HepG2 (cell line): Measurements from ENCODE around the gene GOLGA7B. TPM values are rescaled to one million over a fixed set of nuclear protein-coding genes. Genes with fewer than 3 reads are reported as not detected.

Experiments used
- ATAC-seq: fragments of 200-7000 bp; cut with Tn5 transposase; 3 replicates; pipeline ENCODE4 v1.9.1; 2020; ENCODE audit warnings: mild to moderate bottlenecking, moderate library complexity
- BruUV-seq: library from RNA; stranded (reverse); fragments of 400-500 nt; replicated peaks from 2 replicates; lab custom pipeline; 2021; lab: Mats Ljungman, UMichigan
- CTCF ChIA-PET: fragments of 300-600 bp; formaldehyde crosslinking; extraction: SDS; loops from one replicate; lab custom pipeline; 2021; ENCODE audit warnings: low total read pairs, inconsistent platforms, low intra/inter-chr PET ratio; lab: Yijun Ruan, JAX
- POLR2A ChIA-PET: fragments of 350-600 bp; sonication (Branson Sonifier 250); formaldehyde crosslinking; loops from one replicate; lab custom pipeline; 2020; ENCODE audit warnings: antibody characterized with exemption, inconsistent platforms; lab: Yijun Ruan, JAX
- DNase-seq: peaks from one replicate; pipeline ENCODE4 v3.0.0-alpha.2; 2015; ENCODE audit warnings: low spot score
- FAIRE-seq: peaks from 3 replicates; lab custom pipeline; 2011; peaks lifted over from hg19 to GRCh38; lab: Jason Lieb, UNC
- H2AFZ ChIP-seq: one replicate; pipeline ENCODE4 v1.6.1; 2011; ENCODE audit warnings: low read length, inconsistent platforms
- H3K27ac ChIP-seq: fragments of 300-600 bp; 3 replicates; pipeline ENCODE4 v1.8.0; 2011; ENCODE audit warnings: mixed run types, mild to moderate bottlenecking, mixed read lengths, low read length, inconsistent platforms; ENCODE audit not compliant: insufficient read depth; ENCODE audit errors: extremely low read length
- H3K27me3 ChIP-seq, 2 experiments: fragments of 200-600 bp in 1 of 2; 2 replicates in 1 of 2; 3 replicates in 1 of 2; pipeline versions ENCODE4 v1.6.0 to v1.8.0; 2011; ENCODE audit warnings: low read length in 2 of 2, mild to moderate bottlenecking in 2 of 2, moderate library complexity in 2 of 2, inconsistent platforms in 1 of 2; ENCODE audit not compliant: insufficient read depth in 2 of 2, control insufficient read depth in 1 of 2
- H3K36me3 ChIP-seq, 2 experiments: fragments of 200-600 bp in 1 of 2; replicated peaks in 1 of 2; 2 replicates in 1 of 2; 3 replicates in 1 of 2; pipeline versions ENCODE4 v1.5.1 to v1.8.0; 2011; ENCODE audit warnings: low read length in 2 of 2, inconsistent platforms in 1 of 2; ENCODE audit not compliant: insufficient read depth in 2 of 2, control insufficient read depth in 1 of 2
- H3K4me1 ChIP-seq: 2 replicates; pipeline ENCODE4 v1.5.1; 2012; ENCODE audit warnings: low read length, inconsistent platforms; ENCODE audit not compliant: insufficient read depth
- H3K4me2 ChIP-seq: 2 replicates; pipeline ENCODE4 v1.6.0; 2011; ENCODE audit warnings: low read depth, low read length, inconsistent platforms
- H3K4me3 ChIP-seq, 3 experiments: fragments of 200-600 bp in 1 of 3; sonication (generic), shearing (Covaris generic) in 1 of 3; replicated peaks in 1 of 3; 2 replicates each; pipeline ENCODE4 v1.5.1; 2011 to 2016; ENCODE audit warnings: low read length in 3 of 3, inconsistent platforms in 2 of 3, low read depth in 2 of 3, mild to moderate bottlenecking in 2 of 3, control low read depth in 1 of 3, mixed read lengths in 1 of 3; ENCODE audit not compliant: insufficient read depth in 1 of 3
- H3K79me2 ChIP-seq: one replicate; pipeline ENCODE4 v1.6.1; 2011; ENCODE audit warnings: low read length, inconsistent platforms; ENCODE audit not compliant: insufficient read depth
- H3K9ac ChIP-seq: 2 replicates; pipeline ENCODE4 v1.6.0; 2011; ENCODE audit warnings: mild to moderate bottlenecking, low read depth, low read length, inconsistent platforms; ENCODE audit not compliant: insufficient read depth
- H3K9me3 ChIP-seq: 2 replicates; pipeline ENCODE4 v1.5.1; 2012; ENCODE audit warnings: mild to moderate bottlenecking, low read length
- H4K20me1 ChIP-seq: 2 replicates; pipeline ENCODE4 v1.6.0; 2011; ENCODE audit warnings: inconsistent platforms, mild to moderate bottlenecking, low read length, moderate library complexity; ENCODE audit not compliant: insufficient read depth
- DDIT3 ChIP-seq: sonication (generic); formaldehyde crosslinking; IDR thresholded peaks from 2 replicates; pipeline ENCODE4 v1.4.0; 2020; ENCODE audit warnings: mild to moderate bottlenecking, missing genetic modification reagents
- FOXC1 ChIP-seq: sonication (generic); formaldehyde crosslinking; IDR thresholded peaks from 2 replicates; pipeline ENCODE4 v1.8.0; 2022; ENCODE audit warnings: mild to moderate bottlenecking, missing genetic modification reagents, borderline replicate concordance
- KDM1A ChIP-seq: IDR thresholded peaks from 2 replicates; pipeline ENCODE4 v1.6.1; 2016; ENCODE audit warnings: missing compliant biosample characterization
- KLF15 ChIP-seq: sonication (generic); formaldehyde crosslinking; IDR thresholded peaks from 2 replicates; pipeline ENCODE4 v1.8.1; 2023; ENCODE audit warnings: borderline replicate concordance, mild to moderate bottlenecking, inconsistent platforms, missing genetic modification reagents, mixed read lengths
- LRRFIP1 ChIP-seq: sonication (generic); formaldehyde crosslinking; conservative IDR thresholded peaks from 2 replicates; pipeline ENCODE4 v1.4.0; 2020; ENCODE audit warnings: missing genetic modification reagents
- NFYB ChIP-seq: sonication (generic); formaldehyde crosslinking; IDR thresholded peaks from 2 replicates; pipeline ENCODE4 v1.4.0; 2020; ENCODE audit warnings: missing genetic modification reagents
- XBP1 ChIP-seq: sonication (generic); formaldehyde crosslinking; IDR thresholded peaks from 2 replicates; pipeline ENCODE4 v1.5.0; 2020; ENCODE audit warnings: missing genetic modification reagents
- ZBTB38 ChIP-seq: sonication (generic); formaldehyde crosslinking; IDR thresholded peaks from 2 replicates; pipeline ENCODE4 v1.5.1; 2020; ENCODE audit warnings: mild to moderate bottlenecking, missing genetic modification reagents
- ZBTB7A ChIP-seq: sonication (generic); formaldehyde crosslinking; IDR thresholded peaks from 2 replicates; pipeline ENCODE4 v1.8.0; 2022; ENCODE audit warnings: mild to moderate bottlenecking, missing genetic modification reagents
- ZFP82 ChIP-seq: sonication (generic); formaldehyde crosslinking; IDR thresholded peaks from 2 replicates; pipeline ENCODE4 v1.5.1; 2020; ENCODE audit warnings: mild to moderate bottlenecking, missing genetic modification reagents, borderline replicate concordance
- ZNF883 ChIP-seq: sonication (generic); formaldehyde crosslinking; IDR thresholded peaks from 2 replicates; pipeline ENCODE4 v1.5.1; 2020; ENCODE audit warnings: mild to moderate bottlenecking, missing genetic modification reagents; ENCODE audit errors: not compliant biosample characterization
- WGBS: methylation state at CpG from one replicate; pipeline ENCODE4 v1.1.6; 2017; ENCODE audit warnings: low lambda C conversion rate; 5-methylcytosine and 5-hydroxymethylcytosine counted together
- in situ Hi-C: cut with HindIII; loops from 2 replicates; pipeline ENCODE4 v1.10.0; 2017; ENCODE audit warnings: low pct_unique_long_range_greater_than_20kb; ENCODE audit not compliant: extremely low pct_ligation_motif_present
- intact Hi-C: fragments of 100-400 bp; cut with micrococcal nuclease; formaldehyde crosslinking; loops from one replicate; pipeline ENCODE4 v1.10.0; 2022; ENCODE audit not compliant: unreplicated experiment
- polyA plus RNA-seq, 8 experiments: library from polyadenylated mRNA; depleted of rRNA in 3 of 8; stranded (reverse) in 7 of 8; unstranded in 1 of 8; fragments of >200 nt; fragmentation: Illumina TruSeq in 4 of 8; extraction: Trizol in 4 of 8; gene quantifications; 2 replicates each; pipeline versions ENCODE4 v1.2.1 to v1.2.3, GENCODE V29; 2011 to 2016; ENCODE audit warnings: low read depth in 4 of 8, missing spikeins in 1 of 8, mixed read lengths in 1 of 8; ENCODE audit not compliant: insufficient read depth in 1 of 8
- total RNA-seq, 5 experiments: library from RNA; depleted of rRNA; stranded (reverse); fragments of >200 nt; fragmentation: Illumina TruSeq; extraction: Trizol; gene quantifications; 2 replicates each; pipeline ENCODE4 v1.2.3, GENCODE V29; 2016; ENCODE audit warnings: low read depth in 1 of 5

Gene GOLGA7B
- total and polyA plus RNA-seq, 2 of the 13 experiments (the other 11 are each of a cell fraction or from before 2014, with no cell fraction given) = not detected

GRCh38 chr10:97901381-97901780 is 51.7 kb downstream of the GOLGA7B start:
- Histone ChIP-seq H3K36me3 (no peaks in the 10 kb centered on the region), H3K4me1 (no peaks in the 10 kb centered on the region), H3K27me3 (peaks cover 23 to 70% of the 10 kb centered on the region in 2 experiments; a peak in 4 of 5 replicates), H3K4me2 (no peak overlapping the region), H3K27ac (no peak overlapping the region), H3K9me3 (no peaks in the 10 kb centered on the region), H3K4me3 (no peak overlapping the region), H2AFZ (no peak overlapping the region), H4K20me1 (no peaks in the 10 kb centered on the region), H3K79me2 (no peaks in the 10 kb centered on the region), H3K9ac (no peak overlapping the region)
- DNase-seq (no peak), FAIRE-seq (no peak), ATAC-seq (no peak)
- WGBS = 39% methylated on average over 12 of the region's 12 CpGs
- in situ Hi-C loops = loop anchor here (25.0 kb wide), 1 partner anchor 411 kb away; no protein-coding TSS in a partner anchor
- BruUV-seq = no TSS peak
- intact Hi-C loops = no loop called here
- ChIA-PET POLR2A (no interaction called here), CTCF (no interaction called here)
- TF ChIP-seq FOXC1 (CRISPR knock-in tag) (no peak), KDM1A (CRISPR knock-in tag) (no peak)

- ChIA-PET CTCF (no interaction called here), POLR2A (no interaction called here)
- Histone ChIP-seq H3K27ac (no peak overlapping the region), H3K9me3 (no peaks in the 10 kb centered on the region), H3K4me3 (no peak overlapping the region), H3K9ac (no peak overlapping the region), H3K4me2 (no peak overlapping the region), H3K4me1 (no peaks in the 10 kb centered on the region), H3K27me3 (peaks cover 26 to 82% of the 10 kb centered on the region in 2 experiments; a peak in 4 of 5 replicates), H3K79me2 (no peaks in the 10 kb centered on the region), H2AFZ (no peak overlapping the region), H3K36me3 (no peaks in the 10 kb centered on the region), H4K20me1 (no peaks in the 10 kb centered on the region)
- TF ChIP-seq ZBTB38 (CRISPR knock-in tag) = no peak
- no peak for TF ChIP-seq ZNF883
- TF ChIP-seq LRRFIP1 (CRISPR knock-in tag) = no peak
- TF ChIP-seq KLF15 (CRISPR knock-in tag) = no peak
- TF ChIP-seq XBP1 (CRISPR knock-in tag) = no peak
- TF ChIP-seq DDIT3 (CRISPR knock-in tag) = no peak
- TF ChIP-seq NFYB (CRISPR knock-in tag) = no peak
- no peak for TF ChIP-seq ZBTB7A (CRISPR knock-in tag)
- no peak for TF ChIP-seq ZFP82 (CRISPR knock-in tag)
- ATAC-seq = no peak
- FAIRE-seq = no peak
- in situ Hi-C loops = loop anchor here (25.0 kb wide), 1 partner anchor 409 kb away; no protein-coding TSS in a partner anchor
- no TSS peak for BruUV-seq
- intact Hi-C loops = no loop called here
- no peak for DNase-seq
- 0% methylated on average over 7 of the region's 9 CpGs for WGBS
Measured at GRCh38 chr10:97903128-97904017, 53.7 kb downstream of the GOLGA7B start.
